Esophagus muscularis mucosa (tissue), 4 donors: Measurements from ENCODE around the gene PXT1. TPM values are rescaled to one million over a fixed set of nuclear protein-coding genes. Genes with fewer than 3 reads are reported as not detected.

Source experiments
- DNase-seq: peaks from one replicate; pipeline ENCODE4 v3.0.0-alpha.2; 2017; ENCODE audit errors: extremely low spot score
- H3K27ac ChIP-seq, 4 donors: fragments of 200-600 bp; sonication (generic); replicated peaks in 1 of 4; 1 replicate in 3 of 4; 2 replicates in 1 of 4; pipeline ENCODE4 v1.5.1; 2016 to 2019; ENCODE audit warnings: mild to moderate bottlenecking in 1 of 4
- H3K27me3 ChIP-seq, 4 donors: fragments of 200-600 bp; sonication (generic); one replicate each; pipeline versions ENCODE4 v1.5.1 to v1.6.0; 2016 to 2019
- H3K36me3 ChIP-seq, 4 donors: fragments of 200-600 bp; sonication (generic); one replicate each; pipeline ENCODE4 v1.5.1; 2016 to 2019
- H3K4me1 ChIP-seq, 4 donors: fragments of 200-600 bp; sonication (generic); one replicate each; pipeline ENCODE4 v1.5.1; 2016 to 2019
- H3K4me3 ChIP-seq, 4 donors: fragments of 200-600 bp; sonication (generic); 1 replicate in 2 of 4; 2 replicates in 2 of 4; pipeline ENCODE4 v1.5.1; 2016 to 2019; ENCODE audit warnings: mild to moderate bottlenecking in 4 of 4, moderate library complexity in 1 of 4
- H3K9me3 ChIP-seq, 4 donors: fragments of 200-600 bp; sonication (generic); 1 replicate in 3 of 4; 2 replicates in 1 of 4; pipeline ENCODE4 v1.5.1; 2016 to 2019
- CTCF ChIP-seq, 3 experiments: fragments of 200-600 bp in 2 of 3; fragments of 450-650 bp in 1 of 3; sonication (generic) in 2 of 3; IDR thresholded peaks; one replicate each; pipeline ENCODE4 v1.5.1; 2017 to 2019; ENCODE audit warnings: antibody characterized with exemption in 3 of 3, mild to moderate bottlenecking in 2 of 3, moderate library complexity in 1 of 3
- EP300 ChIP-seq: sonication (generic); formaldehyde crosslinking; IDR thresholded peaks from one replicate; pipeline ENCODE4 v1.6.1; 2017; ENCODE audit warnings: antibody characterized with exemption
- POLR2A ChIP-seq: fragments of 450-650 bp; IDR thresholded peaks from one replicate; pipeline ENCODE4 v1.6.1; 2017; ENCODE audit warnings: antibody characterized with exemption, moderate library complexity, mild to moderate bottlenecking, low read depth
- POLR2AphosphoS5 ChIP-seq, 2 donors: sonication (generic); formaldehyde crosslinking; IDR thresholded peaks; one replicate each; pipeline ENCODE4 v1.6.1; 2017; ENCODE audit warnings: antibody characterized with exemption in 2 of 2
- WGBS: methylation state at CpG from one replicate; pipeline ENCODE4 v1.1.5; 2018; 5-methylcytosine and 5-hydroxymethylcytosine counted together
- intact Hi-C: fragments of 100-400 bp; cut with DNase I; formaldehyde crosslinking; loops from one replicate; pipeline ENCODE4 v1.15.1; 2023
- small RNA-seq, 3 donors: library from RNA; depleted of rRNA; stranded (forward); fragments of <200 nt; gene quantifications; one replicate each; pipeline ENCODE3, GENCODE V24; 2016
- total RNA-seq, 4 donors: library from RNA; depleted of rRNA; stranded (reverse); fragments of >200 nt; gene quantifications; one replicate each; pipeline versions ENCODE4 v1.1.0 to v1.2.1, GENCODE V29; 2016

Gene PXT1
- total RNA-seq, 4 donors from 2014 or later: not detected

- Histone ChIP-seq H3K27ac (no peak overlapping the region), H3K4me3 (no peak overlapping the region), H3K9me3 (no peaks in the 10 kb centered on the region), H3K36me3 (no peaks in the 10 kb centered on the region), H3K27me3 (peaks cover 0 to 28% (median 0%) of the 10 kb centered on the region in 4 donors), H3K4me1 (peaks cover 5 to 12% (median 11%) of the 10 kb centered on the region in 4 donors)
- intact Hi-C loops: no loop called here
- 96% methylated on average over 5 of the region's 5 CpGs for WGBS
- TF ChIP-seq POLR2AphosphoS5 (IDR thresholded peaks at IDR 0.05): no peak
- no peak for TF ChIP-seq CTCF (IDR thresholded peaks at IDR 0.05)
- no peak for DNase-seq
Observed at GRCh38 chr6:36343109-36343680, 99.5 kb downstream of the PXT1 start.

- intact Hi-C loops: no loop called here
- H3K36me3 ChIP-seq: no peaks in the 10 kb centered on the region
- no peaks in the 10 kb centered on the region for H3K9me3 ChIP-seq
- no peak overlapping the region for H3K27ac ChIP-seq
- H3K4me3 ChIP-seq: peak overlapping the region; percentile 16 to 41 (median 34)
- peaks cover 0 to 34% (median 2%) of the 10 kb centered on the region in 4 donors for H3K27me3 ChIP-seq
- no peak for TF ChIP-seq POLR2A
- no peak for TF ChIP-seq EP300
- TF ChIP-seq CTCF (IDR thresholded peaks at IDR 0.05): peak in 2 of 3 experiments; percentile 91 to 92
- TF ChIP-seq POLR2AphosphoS5 (IDR thresholded peaks at IDR 0.05): peak in 1 of 2 donors; percentile 34
- 24% methylated on average over 35 of the region's 36 CpGs for WGBS
- DNase-seq: no peak
- peaks cover 5 to 12% (median 11%) of the 10 kb centered on the region in 4 donors for H3K4me1 ChIP-seq
Observed at GRCh38 chr6:36340618-36341454, 101.8 kb downstream of the PXT1 start.

Small RNA genes lying within 50 kb of the gene (small RNA-seq; reads per million reads assigned to genes)
- gene RN7SL502P: 0 reads per million in 3 donors

Other genes with a start within 250 kb of the PXT1 start
- 10 to 100 TPM; 21.5 to 34.8 (median 22.3) TPM for gene BRPF3, start 246.1 kb downstream of the PXT1 start, total RNA-seq
- under 1 TPM in 1 of 4 donors, not detected in 3; 0.33 TPM for gene PNPLA1, start 172.8 kb downstream of the PXT1 start, total RNA-seq
- gene BNIP5, start 106.0 kb downstream of the PXT1 start, total RNA-seq: not detected
- 1 to 10 TPM in 1 of 4 donors, under 1 TPM in 1, not detected in 2; 0.71 to 1.5 TPM for gene ETV7, start 55.2 kb downstream of the PXT1 start, total RNA-seq
- gene KCTD20, start 146 bp upstream of the PXT1 start, total RNA-seq: 10 to 100 TPM; 47.3 to 78.2 (median 63.0) TPM
- gene STK38, start 104.6 kb upstream of the PXT1 start, total RNA-seq: 10 to 100 TPM; 32.0 to 44.3 (median 40.3) TPM
- gene SRSF3, start 151.5 kb upstream of the PXT1 start, total RNA-seq: 100 to 1,000 TPM; 149 to 226 (median 180) TPM
- gene CDKN1A, start 235.9 kb upstream of the PXT1 start, total RNA-seq: 100 to 1,000 TPM in 2 of 4 donors, 10 to 100 TPM in 2; 47.3 to 613 (median 93.3) TPM